Prostate gland (tissue), 2 donors: ENCODE data around the gene MADD.
"Not testable (repeated sequence)": the region's sequence is repeated elsewhere in the genome, so short reads cannot be mapped to it uniquely, and the experiment has no call there.

Experiments used
- CTCF ChIP-seq, 4 experiments: fragments of 200-600 bp in 2 of 4; fragments of 450-650 bp in 2 of 4; sonication (generic) in 2 of 4; IDR thresholded peaks; 1 replicate in 3 of 4; 2 replicates in 1 of 4; pipeline ENCODE4 v1.5.1; 2016 to 2019; ENCODE audit warnings: antibody characterized with exemption in 4 of 4, mild to moderate bottlenecking in 2 of 4, moderate library complexity in 2 of 4
- POLR2A ChIP-seq: fragments of 450-650 bp; IDR thresholded peaks from one replicate; pipeline ENCODE4 v1.6.1; 2016; ENCODE audit warnings: antibody characterized with exemption, mild to moderate bottlenecking

- not testable (repeated sequence) for TF ChIP-seq CTCF (IDR thresholded peaks at IDR 0.05); POLR2A
These were observed 46.6 kb downstream of the MADD start for GRCh38 chr11:47316501-47316900.
